Thoracic aorta (tissue), 2 donors: ENCODE results near the gene WRNIP1. TPM values are rescaled to one million over a fixed set of nuclear protein-coding genes. Genes with fewer than 3 reads are reported as not detected.

Experiments used
- ATAC-seq: fragments of 150-250 bp; one replicate; pipeline ENCODE4 v1.8.0; 2017; ENCODE audit warnings: low read depth; ENCODE audit not compliant: insufficient number of reproducible peaks, low FRiP score
- DNase-seq: peaks from one replicate; pipeline ENCODE4 v3.0.0-alpha.2; 2020; ENCODE audit warnings: low spot score
- H3K27ac ChIP-seq, 2 donors: fragments of 200-600 bp; sonication (generic); 1 replicate in 1 of 2; 2 replicates in 1 of 2; pipeline ENCODE4 v1.5.1; 2016; ENCODE audit warnings: mild to moderate bottlenecking in 2 of 2, moderate library complexity in 2 of 2
- H3K27me3 ChIP-seq: fragments of 200-600 bp; sonication (generic); replicated peaks from 2 replicates; pipeline ENCODE4 v1.6.0; 2016; ENCODE audit warnings: mild to moderate bottlenecking; ENCODE audit not compliant: insufficient read depth
- H3K36me3 ChIP-seq: fragments of 200-600 bp; sonication (generic); one replicate; pipeline ENCODE4 v1.5.1; 2016
- H3K4me1 ChIP-seq, 2 donors: fragments of 200-600 bp; sonication (generic); 1 replicate in 1 of 2; 2 replicates in 1 of 2; pipeline versions ENCODE4 v1.5.1 to v1.6.0; 2016; ENCODE audit warnings: low read depth in 2 of 2, mild to moderate bottlenecking in 1 of 2; ENCODE audit not compliant: control insufficient read depth in 1 of 2
- H3K4me3 ChIP-seq: fragments of 200-600 bp; sonication (generic); 2 replicates; pipeline ENCODE4 v1.5.1; 2016; ENCODE audit warnings: mild to moderate bottlenecking
- H3K9me3 ChIP-seq: fragments of 200-600 bp; sonication (generic); 2 replicates; pipeline ENCODE4 v1.5.1; 2016
- total RNA-seq, 2 donors: library from RNA; depleted of rRNA; stranded (reverse); fragments of >200 nt; gene quantifications; one replicate each; pipeline versions ENCODE4 v1.1.0 to v1.2.3, GENCODE V29; 2016
- TF ChIP-seq, protein P1 (sequence below): fragments of 200-600 bp; sonication (generic); IDR thresholded peaks from one replicate; pipeline ENCODE4 v1.5.1; 2019; ENCODE audit warnings: antibody characterized with exemption

The WRNIP1 gene
- total RNA-seq, 2 donors from 2014 or later, result 87.8 to 93.3 TPM

DNA sequence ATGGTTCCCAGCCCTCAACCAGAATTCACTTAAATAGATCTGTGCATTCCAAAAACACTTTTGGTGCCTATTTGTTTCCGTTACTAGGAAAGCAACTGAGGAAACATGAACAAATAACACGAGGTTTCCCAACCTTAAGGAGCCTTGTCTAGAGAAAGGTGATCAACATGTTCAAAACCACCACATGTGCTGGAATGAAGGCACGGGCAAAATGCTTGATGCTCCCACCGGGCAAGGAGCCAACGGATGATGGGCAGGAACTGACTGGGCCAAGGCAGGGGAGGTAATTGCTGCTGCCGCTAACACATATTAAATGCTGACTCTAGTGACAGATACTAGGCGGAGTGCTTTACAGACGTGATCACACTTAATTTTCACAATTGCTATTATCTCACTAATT lies 17.0 kb upstream of the WRNIP1 start:
- no peak for ATAC-seq
- DNase-seq, result no peak
- H3K36me3 ChIP-seq, result no peaks in the 10 kb centered on the region

GRCh38 chr6:2749969-2750600 lies 15.1 kb upstream of the WRNIP1 start:
- DNase-seq, result no peak
- Histone ChIP-seq H3K27ac (no peak overlapping the region), H3K4me1 (peaks cover 0 to 21% of the 10 kb centered on the region in 2 donors), H3K36me3 (no peaks in the 10 kb centered on the region), H3K4me3 (peak overlapping the region; percentile 59), H3K27me3 (no peaks in the 10 kb centered on the region), H3K9me3 (no peaks in the 10 kb centered on the region)
- TF ChIP-seq, protein P1, sequence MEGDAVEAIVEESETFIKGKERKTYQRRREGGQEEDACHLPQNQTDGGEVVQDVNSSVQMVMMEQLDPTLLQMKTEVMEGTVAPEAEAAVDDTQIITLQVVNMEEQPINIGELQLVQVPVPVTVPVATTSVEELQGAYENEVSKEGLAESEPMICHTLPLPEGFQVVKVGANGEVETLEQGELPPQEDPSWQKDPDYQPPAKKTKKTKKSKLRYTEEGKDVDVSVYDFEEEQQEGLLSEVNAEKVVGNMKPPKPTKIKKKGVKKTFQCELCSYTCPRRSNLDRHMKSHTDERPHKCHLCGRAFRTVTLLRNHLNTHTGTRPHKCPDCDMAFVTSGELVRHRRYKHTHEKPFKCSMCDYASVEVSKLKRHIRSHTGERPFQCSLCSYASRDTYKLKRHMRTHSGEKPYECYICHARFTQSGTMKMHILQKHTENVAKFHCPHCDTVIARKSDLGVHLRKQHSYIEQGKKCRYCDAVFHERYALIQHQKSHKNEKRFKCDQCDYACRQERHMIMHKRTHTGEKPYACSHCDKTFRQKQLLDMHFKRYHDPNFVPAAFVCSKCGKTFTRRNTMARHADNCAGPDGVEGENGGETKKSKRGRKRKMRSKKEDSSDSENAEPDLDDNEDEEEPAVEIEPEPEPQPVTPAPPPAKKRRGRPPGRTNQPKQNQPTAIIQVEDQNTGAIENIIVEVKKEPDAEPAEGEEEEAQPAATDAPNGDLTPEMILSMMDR, result peak; percentile 90
- no peak for ATAC-seq

More for the DNA sequence above, 17.0 kb upstream of the WRNIP1 start:
- H3K9me3 ChIP-seq, result no peaks in the 10 kb centered on the region
- TF ChIP-seq, protein P1, result no peak
- no peak overlapping the region for H3K4me3 ChIP-seq
- peaks cover 2 to 36% of the 10 kb centered on the region in 2 donors for H3K4me1 ChIP-seq
- peak overlapping the region in 1 of 2 donors; percentile 9 for H3K27ac ChIP-seq
- no peaks in the 10 kb centered on the region for H3K27me3 ChIP-seq

DNA sequence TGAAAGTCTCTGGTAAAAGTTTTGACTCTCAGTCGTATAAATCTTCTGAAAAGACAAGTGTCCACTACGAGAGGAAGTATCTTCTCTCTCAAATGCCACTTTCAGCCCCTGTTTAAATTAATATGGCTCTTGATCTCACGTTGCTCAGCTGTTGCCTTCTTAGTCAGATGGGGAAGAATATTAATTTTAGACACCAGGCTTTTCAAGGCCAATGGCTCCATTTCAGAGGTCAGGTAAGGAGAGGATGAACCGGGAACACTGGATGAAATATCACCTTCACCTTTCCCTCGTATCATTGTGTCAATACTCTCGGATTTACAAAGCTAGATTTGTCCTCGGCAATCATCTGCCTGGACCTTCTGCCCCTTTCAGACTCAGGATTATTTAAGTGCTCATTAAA lies 14.4 kb upstream of the WRNIP1 start, which contains the start of gene MYLK4:
TSS of gene MYLK4 (minus strand) at position 91 of the 400 bp plus-strand sequence. CDS start 1,628 bp downstream, outside the sequence.
- ATAC-seq (no peak), DNase-seq (no peak)
- Histone ChIP-seq H3K4me1 (peaks cover 0 to 21% of the 10 kb centered on the region in 2 donors), H3K9me3 (no peaks in the 10 kb centered on the region), H3K36me3 (no peaks in the 10 kb centered on the region), H3K27me3 (no peaks in the 10 kb centered on the region), H3K27ac (no peak within 1 kb of the TSS), H3K4me3 (peak within 1 kb of the TSS; percentile 59)
- TF ChIP-seq, protein P1, result no peak

DNA sequence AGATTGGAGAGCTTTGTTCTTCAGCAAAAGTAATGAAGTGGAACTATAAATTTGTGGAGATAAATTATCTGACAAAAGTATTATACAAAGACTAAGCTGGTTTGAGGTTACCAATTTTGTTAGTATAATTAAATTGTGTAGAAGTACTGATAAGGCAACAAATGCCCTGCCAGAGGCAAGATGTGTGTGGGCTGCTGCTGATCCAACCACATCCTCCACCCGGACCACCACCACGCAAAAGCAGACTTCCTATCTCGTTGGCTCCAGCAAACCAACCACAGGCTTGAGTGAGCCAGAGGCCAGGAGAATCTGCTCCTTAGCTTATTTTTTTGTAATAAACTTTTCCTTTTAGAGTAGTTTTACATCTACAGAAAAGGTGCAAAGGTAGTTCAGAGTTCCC lies 13.3 kb upstream of the WRNIP1 start:
- H3K27me3 ChIP-seq, result no peaks in the 10 kb centered on the region
- H3K9me3 ChIP-seq, result no peaks in the 10 kb centered on the region
- TF ChIP-seq, protein P1, result no peak
- no peak for DNase-seq
- no peaks in the 10 kb centered on the region for H3K36me3 ChIP-seq
- no peak overlapping the region for H3K4me3 ChIP-seq
- peaks cover 3 to 23% of the 10 kb centered on the region in 2 donors for H3K4me1 ChIP-seq
- H3K27ac ChIP-seq, result no peak overlapping the region
- no peak for ATAC-seq

- no peak for DNase-seq
- no peak for ATAC-seq
- no peaks in the 10 kb centered on the region for H3K27me3 ChIP-seq
- H3K36me3 ChIP-seq, result no peaks in the 10 kb centered on the region
- TF ChIP-seq, protein P1, result no peak
- peaks cover 6 to 28% of the 10 kb centered on the region in 2 donors for H3K4me1 ChIP-seq
- H3K4me3 ChIP-seq, result no peak overlapping the region
- no peaks in the 10 kb centered on the region for H3K9me3 ChIP-seq
- no peak overlapping the region for H3K27ac ChIP-seq
Observed at GRCh38 chr6:2752477-2753109, 12.6 kb upstream of the WRNIP1 start.
